KOPT-K1 (cell line): ENCODE results near the gene RPS24.
"Not testable (repeated sequence)": the region's sequence is repeated elsewhere in the genome, so short reads cannot be mapped to it uniquely, and the experiment has no call there.

Experiments
- H3K27ac ChIP-seq: fragments of 200-600 bp; sonication (generic); 2 replicates; pipeline ENCODE4 v1.5.1; 2016; ENCODE audit warnings: antibody characterized with exemption, mild to moderate bottlenecking, low read depth, low read length; ENCODE audit not compliant: poor library complexity, severe bottlenecking
- H3K36me3 ChIP-seq: fragments of 200-600 bp; sonication (generic); 2 replicates; pipeline ENCODE4 v1.5.1; 2017; ENCODE audit warnings: antibody characterized with exemption, mild to moderate bottlenecking, low read length, moderate library complexity; ENCODE audit not compliant: insufficient read depth
- H3K9me3 ChIP-seq: fragments of 200-600 bp; sonication (generic); 2 replicates; pipeline ENCODE4 v1.5.1; 2017; ENCODE audit warnings: antibody characterized with exemption, low read length, mild to moderate bottlenecking; ENCODE audit not compliant: insufficient read depth, poor library complexity, severe bottlenecking

The RPS24 gene

DNA sequence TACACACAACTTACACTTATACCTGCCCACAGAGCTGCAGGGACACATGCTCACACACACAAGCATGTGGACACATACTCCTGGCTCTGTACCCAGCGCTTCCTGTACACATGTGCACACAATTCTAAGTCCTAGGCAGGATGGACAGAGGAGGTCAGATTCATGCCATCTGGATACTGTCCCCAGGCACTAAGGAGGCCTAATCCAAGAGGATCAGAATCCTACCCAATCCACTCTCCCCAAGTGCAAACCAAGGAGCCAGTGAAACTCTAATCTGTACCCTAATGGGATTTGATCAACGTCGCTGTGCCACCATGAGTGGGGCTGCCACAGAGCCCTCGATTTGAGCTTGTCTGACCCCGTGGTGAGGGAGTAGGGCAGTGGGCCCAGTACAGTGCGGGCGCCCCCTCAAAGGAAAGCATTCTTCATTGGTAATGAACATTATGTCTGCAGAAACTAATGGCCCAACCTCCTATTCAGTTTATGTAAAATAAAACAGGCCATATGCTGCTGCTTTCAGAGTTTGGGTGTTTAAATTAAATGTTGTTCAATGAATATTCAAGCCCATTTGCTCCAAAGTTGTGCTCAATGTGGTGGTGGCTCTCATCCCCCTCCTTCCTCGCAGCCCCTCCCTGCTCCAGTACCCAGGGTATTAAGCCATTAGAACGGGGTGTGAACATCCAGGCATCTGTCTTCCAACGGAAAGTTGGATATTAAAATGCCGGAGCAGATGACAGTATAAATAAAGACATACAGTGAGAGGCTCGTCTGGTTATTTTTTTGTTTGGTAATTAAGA is 26.4 kb downstream of the RPS24 start:
- Histone ChIP-seq H3K36me3 (no peaks in the 10 kb centered on the region), H3K27ac (no peak overlapping the region), H3K9me3 (no peaks in the 10 kb centered on the region)

DNA sequence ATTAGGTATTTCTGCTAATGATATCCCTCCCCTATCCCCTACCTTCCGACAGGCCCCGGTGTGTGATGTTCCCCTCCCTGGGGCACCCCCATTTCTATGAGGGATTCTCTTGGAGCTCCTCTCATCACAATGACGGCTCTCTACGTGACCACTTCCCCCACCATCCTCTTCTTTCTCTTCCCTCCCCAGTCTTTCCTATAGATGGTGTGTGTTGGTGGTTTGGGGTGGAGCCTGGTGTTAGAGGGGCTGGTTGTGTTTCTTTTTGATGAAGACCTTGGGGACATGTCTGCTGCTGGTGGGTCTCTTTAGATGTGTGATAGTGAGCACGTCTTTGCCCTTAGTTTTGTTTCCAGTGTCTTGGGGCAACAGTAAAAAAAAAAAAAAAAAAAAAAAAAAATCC is 28.6 kb downstream of the RPS24 start:
- Histone ChIP-seq H3K36me3 (no peaks in the 10 kb centered on the region), H3K9me3 (no peaks in the 10 kb centered on the region), H3K27ac (no peak overlapping the region)

DNA sequence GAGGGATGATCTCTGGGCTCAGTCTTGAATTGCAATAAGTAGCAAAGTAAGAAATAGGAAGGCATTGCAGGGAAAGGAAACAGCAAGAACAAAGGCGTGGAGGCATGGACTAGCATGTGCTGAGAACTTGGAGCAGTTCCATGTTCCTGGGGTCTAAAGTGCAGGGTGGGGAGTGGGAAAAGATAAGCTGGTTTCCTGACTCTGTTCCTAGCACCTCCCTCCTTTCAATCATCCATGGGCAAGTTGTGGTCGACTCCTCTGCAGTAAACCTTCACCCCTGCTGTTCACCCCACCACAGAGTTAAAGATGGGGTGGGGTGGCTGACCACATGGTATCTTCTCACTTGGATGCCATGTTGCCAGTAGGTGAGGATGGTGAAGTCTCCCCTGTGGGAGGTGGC is 29.6 kb downstream of the RPS24 start:
- peak overlapping the region; percentile 8 for H3K27ac ChIP-seq
- H3K9me3 ChIP-seq, result no peaks in the 10 kb centered on the region
- no peaks in the 10 kb centered on the region for H3K36me3 ChIP-seq

DNA sequence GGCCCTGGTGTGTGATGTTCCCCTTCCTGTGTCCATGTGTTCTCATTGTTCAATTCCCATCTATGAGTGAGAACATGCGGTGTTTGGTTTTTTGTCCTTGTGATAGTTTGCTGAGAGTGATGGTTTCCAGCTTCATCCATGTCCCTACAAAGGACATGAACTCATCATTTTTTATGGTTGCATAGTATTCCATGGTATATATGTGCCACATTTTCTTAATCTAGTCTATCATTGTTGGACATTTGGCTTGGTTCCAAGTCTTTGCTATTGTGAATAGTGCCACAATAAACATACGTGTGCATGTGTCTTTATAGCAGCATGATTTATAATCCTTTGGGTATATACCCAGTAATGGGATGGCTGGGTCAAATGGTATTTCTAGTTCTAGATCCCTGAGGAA is 31.3 kb downstream of the RPS24 start:
- not testable (repeated sequence) for H3K9me3 ChIP-seq, H3K27ac ChIP-seq, H3K36me3 ChIP-seq

DNA sequence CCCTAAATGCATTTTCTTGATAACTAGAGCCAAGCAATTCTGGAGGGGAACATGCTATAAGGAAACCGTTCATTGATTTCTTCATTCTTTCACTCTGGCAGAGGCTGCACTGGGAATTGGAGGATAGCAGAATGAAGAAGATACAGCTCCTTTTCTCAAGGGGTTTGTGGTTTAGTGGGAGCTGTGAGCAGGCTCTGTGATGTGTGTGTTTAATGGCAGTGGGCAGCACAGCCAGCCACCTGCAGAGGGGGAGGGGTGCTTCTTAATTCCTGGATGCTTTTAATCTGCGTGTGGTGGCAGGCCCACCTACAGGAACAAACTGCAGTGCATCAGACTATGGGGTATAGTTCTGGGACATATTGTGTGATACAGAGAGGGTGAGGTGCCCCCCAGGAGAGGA is 31.9 kb downstream of the RPS24 start:
- Histone ChIP-seq H3K36me3 (no peaks in the 10 kb centered on the region), H3K9me3 (no peaks in the 10 kb centered on the region), H3K27ac (no peak overlapping the region)

DNA sequence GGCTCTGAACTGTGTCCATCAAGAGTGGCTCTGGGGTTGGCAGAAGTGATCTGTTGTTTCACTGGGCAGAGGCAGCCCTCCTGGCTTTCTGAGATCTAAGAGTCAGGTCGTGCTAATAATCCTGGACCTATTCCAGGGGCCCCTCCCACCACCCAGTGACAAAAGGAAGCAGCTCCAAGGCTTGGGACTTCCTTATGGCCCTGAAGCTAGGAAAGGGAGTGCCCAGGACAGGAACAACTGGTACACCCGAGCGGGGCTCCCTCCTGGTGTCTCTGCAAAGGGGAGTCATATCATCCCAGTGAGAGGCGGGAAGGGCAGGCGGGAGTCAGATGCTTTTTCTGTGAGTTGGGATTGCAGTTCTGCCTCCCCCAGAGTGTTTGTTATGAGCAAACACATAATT is 32.3 kb downstream of the RPS24 start:
- H3K27ac ChIP-seq, result no peak overlapping the region
- no peaks in the 10 kb centered on the region for H3K9me3 ChIP-seq
- H3K36me3 ChIP-seq, result no peaks in the 10 kb centered on the region

DNA sequence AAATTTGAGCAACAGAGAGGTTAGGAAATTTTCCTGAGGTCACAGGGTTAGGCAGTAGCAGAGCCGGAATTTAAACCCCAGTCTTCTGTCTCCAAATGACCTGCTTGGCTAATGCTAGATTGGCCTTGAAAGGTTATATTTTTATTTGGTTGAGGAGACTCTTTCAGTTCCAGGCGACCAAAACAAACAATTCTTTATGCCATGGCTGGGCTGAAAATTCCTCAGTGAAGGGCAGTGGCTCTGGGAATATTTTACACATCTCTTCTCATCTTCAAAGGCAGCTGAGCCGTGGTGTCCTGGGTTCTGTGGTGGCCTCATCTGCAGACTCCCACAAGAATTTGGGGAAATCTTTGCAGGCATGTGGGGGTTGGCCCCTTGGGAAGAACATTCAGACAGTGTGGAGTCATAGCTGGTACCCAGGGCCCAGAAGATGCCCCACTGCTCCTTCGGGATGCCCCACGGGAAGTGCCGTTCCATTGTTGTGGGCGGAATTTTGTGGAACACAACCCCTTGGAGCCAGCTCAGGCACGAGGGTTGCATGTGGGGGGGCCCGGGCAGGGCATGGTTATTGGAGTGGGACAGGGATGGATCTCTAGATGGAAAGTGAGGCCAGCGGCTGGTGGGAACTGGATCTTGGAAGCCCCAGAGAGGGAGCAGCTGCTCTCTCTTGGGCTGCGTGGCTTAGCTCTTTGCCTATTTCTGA is 33.2 kb downstream of the RPS24 start:
- no peak overlapping the region for H3K27ac ChIP-seq
- H3K36me3 ChIP-seq, result no peaks in the 10 kb centered on the region
- H3K9me3 ChIP-seq, result no peaks in the 10 kb centered on the region

DNA sequence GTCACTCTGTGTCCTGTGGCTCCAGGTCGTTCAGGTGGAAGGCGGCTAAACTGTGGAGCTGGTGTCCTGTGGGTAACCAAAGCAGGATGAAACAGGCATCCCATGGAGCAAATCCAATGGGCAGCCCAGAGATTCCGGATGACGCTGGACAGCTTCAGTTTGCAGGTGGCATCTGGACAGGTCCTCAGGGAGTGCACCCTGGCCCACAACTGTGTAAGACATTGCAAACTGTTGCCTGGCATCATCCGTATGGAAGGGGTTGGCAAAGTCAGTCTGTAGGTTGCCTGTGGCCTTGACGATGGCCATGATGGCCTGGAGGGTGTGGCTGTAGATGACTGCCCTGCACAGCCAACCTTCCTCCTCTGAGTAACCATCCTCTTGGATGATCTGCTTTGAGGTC is 35.5 kb downstream of the RPS24 start:
- no peaks in the 10 kb centered on the region for H3K9me3 ChIP-seq
- no peak overlapping the region for H3K27ac ChIP-seq
- H3K36me3 ChIP-seq, result no peaks in the 10 kb centered on the region

DNA sequence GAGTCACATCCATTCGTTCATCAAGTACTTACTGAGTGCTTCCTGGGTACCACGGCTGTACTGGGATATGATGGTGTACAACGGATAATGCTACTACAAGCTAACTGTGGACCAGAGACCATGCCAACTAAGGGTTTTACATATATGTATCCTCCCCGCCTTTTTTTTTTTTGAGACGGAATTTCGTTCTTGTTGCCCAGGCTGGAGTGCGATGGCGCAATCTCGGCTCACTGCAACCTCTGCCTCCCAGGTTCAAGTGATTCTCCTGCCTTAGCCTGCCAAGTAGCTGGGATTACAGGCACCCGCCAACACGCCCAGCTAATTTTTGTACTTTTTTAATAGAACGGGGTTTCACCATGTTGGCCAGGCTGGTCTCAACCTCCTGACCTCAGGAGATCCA is 36.4 kb downstream of the RPS24 start:
- not testable (repeated sequence) for H3K27ac ChIP-seq, H3K36me3 ChIP-seq

DNA sequence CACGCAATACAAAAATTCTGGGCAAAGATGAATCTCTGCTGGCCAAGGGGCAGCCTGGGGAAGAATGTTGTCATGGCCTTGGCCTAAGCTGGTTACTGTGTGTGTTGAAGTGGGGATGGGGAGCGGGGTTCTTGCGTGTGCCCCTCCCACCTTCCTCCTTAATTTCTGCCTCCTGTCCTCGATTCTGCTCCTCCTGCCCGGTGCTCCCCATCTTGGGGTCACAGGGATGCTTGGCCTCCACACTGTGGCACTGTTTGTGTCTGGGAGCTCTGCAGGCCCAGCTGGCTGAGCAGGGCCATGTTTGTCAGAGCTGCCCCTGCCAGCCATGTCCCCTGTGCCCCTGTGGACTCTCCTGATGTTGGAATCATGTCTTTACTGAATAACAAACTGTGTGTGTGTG is 37.1 kb downstream of the RPS24 start:
- no peaks in the 10 kb centered on the region for H3K36me3 ChIP-seq
- H3K27ac ChIP-seq, result no peak overlapping the region
- H3K9me3 ChIP-seq, result no peaks in the 10 kb centered on the region

More for the DNA sequence above, 36.4 kb downstream of the RPS24 start:
- not testable (repeated sequence) for H3K9me3 ChIP-seq

DNA sequence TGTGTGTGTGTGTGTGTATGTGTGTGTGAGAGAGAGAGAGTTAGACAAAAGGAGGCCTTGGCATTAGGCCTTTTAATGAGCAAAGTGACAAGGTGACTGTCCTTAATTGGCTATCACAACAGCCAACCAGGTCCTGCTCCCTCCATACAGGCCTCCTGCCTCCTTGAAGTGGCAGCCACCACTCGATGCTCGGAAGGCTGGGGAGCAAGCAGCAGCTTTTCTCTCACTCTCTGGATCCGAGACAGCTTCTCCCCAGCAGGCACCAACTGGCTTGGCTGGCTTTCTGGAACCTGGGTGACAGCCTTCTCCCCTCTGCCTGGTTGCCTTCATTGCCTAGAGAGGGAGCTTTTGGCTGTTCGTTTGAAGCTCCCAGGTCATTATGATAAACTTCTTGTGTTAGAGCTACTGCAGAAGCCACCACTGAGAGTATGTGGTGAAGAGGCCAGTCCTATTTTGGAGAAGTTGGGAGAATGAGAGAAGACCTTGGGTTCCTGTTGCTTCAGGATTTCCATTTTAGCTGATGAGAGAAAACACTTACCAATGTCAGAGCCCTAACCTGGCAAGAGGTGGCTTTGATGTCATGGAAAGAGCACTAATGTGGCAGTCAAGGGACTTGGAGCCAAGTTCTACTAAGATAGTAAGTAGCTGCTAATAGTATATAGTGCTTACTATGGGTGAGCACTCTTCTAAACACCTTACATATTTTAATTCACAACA is 37.6 kb downstream of the RPS24 start:
- no peaks in the 10 kb centered on the region for H3K9me3 ChIP-seq
- H3K27ac ChIP-seq, result no peak overlapping the region
- H3K36me3 ChIP-seq, result no peaks in the 10 kb centered on the region

DNA sequence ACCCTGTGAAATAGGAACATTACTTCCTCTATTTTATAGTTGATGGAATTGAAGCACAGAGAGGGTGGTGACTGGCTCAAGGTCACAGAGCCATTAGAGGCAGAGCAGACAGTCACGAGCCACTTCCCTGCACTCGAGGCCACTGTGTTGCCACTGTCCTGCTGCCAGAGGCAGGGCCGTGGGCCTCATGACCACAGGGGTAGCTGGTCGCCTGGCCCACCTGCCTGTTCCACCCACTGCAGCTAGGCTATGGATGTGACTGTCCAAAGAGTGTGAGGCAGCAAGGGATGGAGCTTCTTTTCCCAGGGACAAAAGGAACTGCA is 38.2 kb downstream of the RPS24 start:
- no peak overlapping the region for H3K27ac ChIP-seq
- H3K36me3 ChIP-seq, result no peaks in the 10 kb centered on the region
- H3K9me3 ChIP-seq, result peaks cover 2% of the 10 kb centered on the region

DNA sequence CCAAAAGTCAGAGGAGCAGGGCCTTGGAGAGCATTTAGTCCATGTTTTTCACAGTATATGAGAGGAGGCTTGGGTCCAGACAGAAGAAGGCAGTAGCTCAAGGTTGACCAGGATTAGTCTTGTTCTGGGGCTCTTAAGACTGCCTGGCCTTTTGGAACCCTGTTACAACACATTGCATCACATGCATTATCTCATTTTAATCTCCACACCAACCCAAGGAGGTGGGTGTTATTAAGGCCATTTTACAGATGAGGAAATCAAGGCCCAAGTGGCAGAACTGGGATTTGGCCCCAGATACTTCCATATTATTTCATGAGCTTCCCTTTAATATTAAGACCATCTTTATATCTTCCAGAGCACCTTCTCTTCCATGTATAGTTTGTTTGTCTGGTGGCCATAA is 38.8 kb downstream of the RPS24 start:
- Histone ChIP-seq H3K27ac (no peak overlapping the region), H3K9me3 (peaks cover 7% of the 10 kb centered on the region), H3K36me3 (no peaks in the 10 kb centered on the region)

DNA sequence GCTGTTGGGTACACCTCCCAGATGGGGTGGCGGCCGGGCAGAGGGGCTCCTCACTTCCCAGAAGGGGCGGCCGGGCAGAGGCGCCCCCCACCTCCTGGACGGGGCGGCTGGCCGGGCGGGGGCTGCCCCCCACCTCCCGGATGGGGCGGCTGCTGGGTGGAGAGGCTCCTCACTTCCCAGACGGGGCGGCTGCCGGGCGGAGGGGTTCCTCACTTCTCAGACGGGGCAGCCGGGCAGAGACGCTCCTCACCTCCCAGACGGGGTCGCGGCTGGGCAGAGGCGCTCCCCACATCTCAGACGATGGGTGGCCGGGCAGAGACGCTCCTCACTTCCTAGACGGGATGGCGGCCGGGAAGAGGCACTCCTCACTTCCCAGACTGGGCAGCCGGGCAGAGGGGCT is 42.1 kb downstream of the RPS24 start:
- not testable (repeated sequence) for H3K9me3 ChIP-seq, H3K36me3 ChIP-seq, H3K27ac ChIP-seq

DNA sequence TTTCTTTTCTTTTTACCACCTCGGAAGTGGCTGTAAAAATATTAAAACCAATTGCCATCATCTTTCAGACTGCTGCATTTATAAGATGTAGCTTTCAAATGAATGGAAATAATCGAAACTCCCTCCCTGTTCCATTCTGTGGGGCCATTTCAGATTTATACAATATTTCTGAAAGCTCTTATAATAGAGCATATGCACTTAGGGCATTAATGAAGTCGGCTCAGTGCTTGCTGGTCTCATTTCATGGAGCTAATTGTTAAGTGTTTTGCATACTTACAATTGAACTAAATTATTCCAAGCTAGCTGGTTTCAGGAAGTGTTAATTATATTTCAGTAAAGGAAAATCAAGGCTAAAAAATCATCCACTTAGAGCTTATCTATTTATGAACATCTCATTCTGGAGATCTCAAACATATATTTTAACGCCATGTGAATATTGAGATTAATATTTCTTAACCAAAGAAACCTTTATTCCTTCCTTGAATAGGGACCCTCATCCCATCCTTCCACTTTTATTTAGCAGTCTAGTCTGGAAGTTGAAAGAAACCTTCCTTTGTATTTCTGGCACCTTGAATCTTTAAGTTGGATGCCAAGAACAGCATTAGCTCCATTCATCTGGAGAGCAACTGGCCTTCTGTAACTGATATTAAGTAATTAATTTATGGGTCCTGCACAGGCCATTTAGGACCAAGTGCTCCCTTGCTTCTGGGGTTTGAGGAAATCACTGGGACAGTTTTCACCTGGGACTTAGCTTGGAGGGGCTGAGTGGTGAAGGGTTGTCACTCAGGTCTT is 45.1 kb downstream of the RPS24 start:
- no peaks in the 10 kb centered on the region for H3K36me3 ChIP-seq
- H3K9me3 ChIP-seq, result peaks cover 7% of the 10 kb centered on the region
- H3K27ac ChIP-seq, result no peak overlapping the region
